Astrocyte (in vitro differentiated cells and primary cell): ENCODE data around the gene IQSEC3. TPM values are rescaled to one million over a fixed set of nuclear protein-coding genes. Genes with fewer than 3 reads are reported as not detected.

Source experiments
- DNase-seq: peaks from one replicate; pipeline ENCODE4 v3.0.0-alpha.2; 2010; ENCODE audit warnings: low read depth
- FAIRE-seq: peaks from 2 replicates; lab custom pipeline; 2011; peaks lifted over from hg19 to GRCh38; lab: Jason Lieb, UNC
- H2AFZ ChIP-seq: 2 replicates; pipeline ENCODE4 v1.6.0; 2012; ENCODE audit warnings: low read depth, low read length, inconsistent platforms
- H3K27ac ChIP-seq: 2 replicates; pipeline ENCODE4 v1.5.1; 2011; ENCODE audit warnings: low read depth, low read length, inconsistent platforms
- H3K27me3 ChIP-seq: 2 replicates; pipeline ENCODE4 v1.6.0; 2011; ENCODE audit warnings: low read length, inconsistent platforms; ENCODE audit not compliant: insufficient read depth
- H3K36me3 ChIP-seq: 2 replicates; pipeline ENCODE4 v1.5.1; 2011; ENCODE audit warnings: low read length, inconsistent platforms; ENCODE audit not compliant: insufficient read depth
- H3K4me1 ChIP-seq: 2 replicates; pipeline ENCODE4 v1.5.1; 2011; ENCODE audit warnings: low read length, inconsistent platforms; ENCODE audit not compliant: insufficient read depth
- H3K4me2 ChIP-seq: 2 replicates; pipeline ENCODE4 v1.6.0; 2012; ENCODE audit warnings: low read length, inconsistent platforms
- H3K4me3 ChIP-seq: 2 replicates; pipeline ENCODE4 v1.5.1; 2011; ENCODE audit warnings: low read depth, mild to moderate bottlenecking, low read length, inconsistent platforms; ENCODE audit not compliant: insufficient read depth
- H3K79me2 ChIP-seq: 2 replicates; pipeline ENCODE4 v1.6.0; 2012; ENCODE audit warnings: mild to moderate bottlenecking, low read length, inconsistent platforms; ENCODE audit not compliant: insufficient read depth
- H3K9ac ChIP-seq: 2 replicates; pipeline ENCODE4 v1.6.0; 2012; ENCODE audit warnings: mild to moderate bottlenecking, low read length, inconsistent platforms
- H3K9me3 ChIP-seq: 2 replicates; pipeline ENCODE4 v1.5.1; 2012; ENCODE audit warnings: low read depth, mild to moderate bottlenecking, low read length, inconsistent platforms; ENCODE audit not compliant: insufficient read depth
- H4K20me1 ChIP-seq: 2 replicates; pipeline ENCODE4 v1.6.0; 2012; ENCODE audit warnings: low read length, inconsistent platforms; ENCODE audit not compliant: insufficient read depth
- H3K27ac Mint-ChIP-seq: one replicate; pipeline ENCODE4 v1.8.0; 2021; ENCODE audit warnings: mild to moderate bottlenecking, mixed read lengths; ENCODE audit not compliant: unreplicated experiment
- H3K27me3 Mint-ChIP-seq: one replicate; pipeline ENCODE4 v1.8.0; 2021; ENCODE audit warnings: low read depth, mixed read lengths; ENCODE audit not compliant: unreplicated experiment
- H3K36me3 Mint-ChIP-seq: one replicate; pipeline ENCODE4 v1.8.0; 2021; ENCODE audit warnings: low read depth, mixed read lengths; ENCODE audit not compliant: unreplicated experiment
- H3K4me1 Mint-ChIP-seq: one replicate; pipeline ENCODE4 v1.8.0; 2021; ENCODE audit warnings: low read depth, mixed read lengths; ENCODE audit not compliant: unreplicated experiment
- H3K4me3 Mint-ChIP-seq: one replicate; pipeline ENCODE4 v1.8.0; 2021; ENCODE audit warnings: mild to moderate bottlenecking, moderate library complexity, mixed read lengths; ENCODE audit not compliant: unreplicated experiment
- H3K9me3 Mint-ChIP-seq: one replicate; pipeline ENCODE4 v1.8.0; 2021; ENCODE audit warnings: mild to moderate bottlenecking, mixed read lengths; ENCODE audit not compliant: unreplicated experiment
- EZH2 ChIP-seq: IDR thresholded peaks from 2 replicates; pipeline ENCODE4 v1.6.1; 2012; ENCODE audit warnings: mild to moderate bottlenecking, low read length, inconsistent platforms; ENCODE audit not compliant: insufficient read depth
- total RNA-seq: library from RNA; stranded (reverse); gene quantifications from 2 replicates; pipeline ENCODE4 v1.2.1, GENCODE V29; 2021
- TF ChIP-seq, protein P1 (sequence below): IDR thresholded peaks from 2 replicates; pipeline ENCODE4 v1.5.1; 2011; ENCODE audit warnings: low read depth, mild to moderate bottlenecking, inconsistent platforms, low read length, moderate library complexity; ENCODE audit not compliant: insufficient read depth

The IQSEC3 gene
- total RNA-seq, 1 donor from 2014 or later, result 0.34 TPM

DNA sequence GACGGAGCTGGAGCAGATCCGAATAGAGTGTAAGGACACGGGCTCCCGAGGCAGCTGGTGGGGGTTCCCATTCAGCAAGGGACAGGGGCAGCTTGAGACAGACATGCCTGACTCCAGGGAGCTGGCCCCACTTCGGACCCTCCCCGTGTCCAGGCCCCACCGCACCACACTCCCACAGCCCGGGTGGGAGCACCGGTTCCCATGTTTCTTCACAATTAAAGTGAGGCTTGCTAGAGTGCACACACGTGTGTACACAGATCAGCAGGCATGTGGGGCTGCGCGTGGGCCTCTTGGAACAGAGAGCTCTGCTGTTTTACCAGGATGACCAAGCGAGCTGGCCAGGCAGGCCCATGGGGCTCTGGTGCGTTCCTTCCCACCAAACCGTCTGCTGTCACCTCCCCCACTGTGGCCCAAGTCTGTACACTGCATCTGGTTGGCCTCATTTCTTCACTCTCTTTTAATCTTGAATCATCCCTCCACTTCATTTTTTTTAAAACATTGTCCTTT is 99.3 kb downstream of the IQSEC3 start:
- no peaks in the 10 kb centered on the region for H3K9me3 Mint-ChIP-seq
- Histone ChIP-seq H2AFZ (no peak overlapping the region), H3K9ac (no peak overlapping the region), H3K27ac (no peak overlapping the region), H3K4me1 (peaks cover 21% of the 10 kb centered on the region), H4K20me1 (no peaks in the 10 kb centered on the region), H3K79me2 (no peaks in the 10 kb centered on the region), H3K4me3 (no peak overlapping the region), H3K9me3 (no peaks in the 10 kb centered on the region), H3K4me2 (no peak overlapping the region), H3K36me3 (no peaks in the 10 kb centered on the region), H3K27me3 (peaks cover 3% of the 10 kb centered on the region)
- TF ChIP-seq, protein P1, sequence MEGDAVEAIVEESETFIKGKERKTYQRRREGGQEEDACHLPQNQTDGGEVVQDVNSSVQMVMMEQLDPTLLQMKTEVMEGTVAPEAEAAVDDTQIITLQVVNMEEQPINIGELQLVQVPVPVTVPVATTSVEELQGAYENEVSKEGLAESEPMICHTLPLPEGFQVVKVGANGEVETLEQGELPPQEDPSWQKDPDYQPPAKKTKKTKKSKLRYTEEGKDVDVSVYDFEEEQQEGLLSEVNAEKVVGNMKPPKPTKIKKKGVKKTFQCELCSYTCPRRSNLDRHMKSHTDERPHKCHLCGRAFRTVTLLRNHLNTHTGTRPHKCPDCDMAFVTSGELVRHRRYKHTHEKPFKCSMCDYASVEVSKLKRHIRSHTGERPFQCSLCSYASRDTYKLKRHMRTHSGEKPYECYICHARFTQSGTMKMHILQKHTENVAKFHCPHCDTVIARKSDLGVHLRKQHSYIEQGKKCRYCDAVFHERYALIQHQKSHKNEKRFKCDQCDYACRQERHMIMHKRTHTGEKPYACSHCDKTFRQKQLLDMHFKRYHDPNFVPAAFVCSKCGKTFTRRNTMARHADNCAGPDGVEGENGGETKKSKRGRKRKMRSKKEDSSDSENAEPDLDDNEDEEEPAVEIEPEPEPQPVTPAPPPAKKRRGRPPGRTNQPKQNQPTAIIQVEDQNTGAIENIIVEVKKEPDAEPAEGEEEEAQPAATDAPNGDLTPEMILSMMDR, result no peak
- no peak for TF ChIP-seq EZH2
- DNase-seq, result no peak
- H3K27me3 Mint-ChIP-seq, result peaks cover 27% of the 10 kb centered on the region
- no peaks in the 10 kb centered on the region for H3K36me3 Mint-ChIP-seq
- no peak for FAIRE-seq
- H3K27ac Mint-ChIP-seq, result no peak overlapping the region
- no peak overlapping the region for H3K4me3 Mint-ChIP-seq
- peaks cover 44% of the 10 kb centered on the region for H3K4me1 Mint-ChIP-seq

DNA sequence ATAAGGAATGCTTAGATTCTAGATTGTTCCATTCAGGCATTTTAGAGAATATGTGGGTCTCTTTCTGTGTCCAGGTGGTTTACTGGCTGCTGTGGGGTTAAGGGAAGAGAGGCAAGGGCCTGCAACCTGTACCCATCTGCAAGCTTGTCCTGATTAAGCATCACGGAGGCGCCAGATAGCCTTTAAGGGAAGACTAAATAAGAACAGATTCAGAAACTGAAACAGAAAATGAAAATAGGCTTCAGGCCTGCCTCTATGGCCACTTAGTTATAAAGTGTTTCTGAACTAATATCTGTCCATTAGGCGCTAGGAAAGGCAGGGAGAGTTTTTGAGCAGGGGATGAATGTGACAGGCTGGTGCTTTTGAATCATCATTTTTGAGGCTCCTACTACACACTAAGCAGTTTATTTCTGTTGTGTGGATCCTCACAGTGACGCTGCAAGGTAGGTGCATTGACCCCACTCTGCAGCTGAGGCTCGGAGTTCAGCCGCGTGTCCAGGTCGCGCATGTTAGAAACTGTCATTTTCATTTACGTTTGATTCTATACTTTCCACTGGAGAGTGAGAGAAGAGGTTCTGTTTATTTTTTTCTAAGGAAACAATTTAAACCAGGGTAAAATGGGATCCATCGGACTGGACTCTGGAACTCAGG is 100.0 kb downstream of the IQSEC3 start:
- Histone ChIP-seq H3K79me2 (no peaks in the 10 kb centered on the region), H3K36me3 (no peaks in the 10 kb centered on the region), H4K20me1 (no peaks in the 10 kb centered on the region), H3K27me3 (peaks cover 3% of the 10 kb centered on the region), H3K4me2 (no peak overlapping the region), H3K27ac (no peak overlapping the region), H3K9me3 (no peaks in the 10 kb centered on the region), H3K4me3 (no peak overlapping the region), H2AFZ (no peak overlapping the region), H3K9ac (no peak overlapping the region), H3K4me1 (peaks cover 21% of the 10 kb centered on the region)
- no peak overlapping the region for H3K4me3 Mint-ChIP-seq
- FAIRE-seq (no peak), DNase-seq (no peak)
- no peak overlapping the region for H3K27ac Mint-ChIP-seq
- no peak for TF ChIP-seq EZH2
- TF ChIP-seq, protein P1, result no peak
- peaks cover 23% of the 10 kb centered on the region for H3K27me3 Mint-ChIP-seq
- peaks cover 48% of the 10 kb centered on the region for H3K4me1 Mint-ChIP-seq
- H3K36me3 Mint-ChIP-seq, result no peaks in the 10 kb centered on the region
- H3K9me3 Mint-ChIP-seq, result no peaks in the 10 kb centered on the region

DNA sequence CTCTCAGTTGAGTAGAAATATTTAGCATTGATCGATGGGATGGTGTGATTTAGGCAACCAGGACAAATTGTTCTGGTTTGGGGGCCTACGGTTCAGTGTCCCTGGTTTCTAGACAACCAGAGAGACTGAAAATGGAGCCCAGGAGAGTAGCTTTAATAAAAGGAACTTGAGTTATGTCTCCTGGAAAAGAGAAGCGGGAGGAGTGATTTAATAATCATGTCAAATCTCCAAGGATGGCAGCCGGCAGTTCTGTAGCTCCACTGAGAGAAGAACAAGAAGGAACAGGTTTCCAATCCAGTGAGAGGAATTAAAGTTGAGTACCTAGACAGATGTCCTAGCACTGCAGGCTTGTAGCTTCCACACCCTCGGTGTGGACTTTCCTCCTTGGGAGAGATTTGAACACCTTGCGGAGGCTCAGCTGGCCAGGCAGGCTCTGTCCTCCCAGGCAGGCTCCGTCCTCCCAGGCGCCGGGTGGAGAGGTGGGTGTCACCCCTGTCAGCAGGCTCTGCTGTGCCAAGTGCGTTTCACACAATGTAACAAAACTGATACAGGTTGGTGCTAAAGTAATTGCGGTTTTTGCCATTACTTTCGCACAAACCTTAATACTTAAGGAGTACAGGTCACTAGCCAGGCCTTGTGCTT is 101.5 kb downstream of the IQSEC3 start:
- no peak overlapping the region for H3K4me3 ChIP-seq
- H3K4me2 ChIP-seq, result no peak overlapping the region
- H3K79me2 ChIP-seq, result no peaks in the 10 kb centered on the region
- peaks cover 20% of the 10 kb centered on the region for H3K27me3 Mint-ChIP-seq
- H3K4me1 ChIP-seq, result peaks cover 21% of the 10 kb centered on the region
- no peak for TF ChIP-seq EZH2
- TF ChIP-seq, protein P1, result no peak
- H3K9me3 Mint-ChIP-seq, result no peaks in the 10 kb centered on the region
- no peak overlapping the region for H3K27ac ChIP-seq
- H3K36me3 ChIP-seq, result no peaks in the 10 kb centered on the region
- FAIRE-seq, result no peak
- H3K4me3 Mint-ChIP-seq, result no peak overlapping the region
- H3K27ac Mint-ChIP-seq, result peak overlapping the region; percentile 69
- peaks cover 56% of the 10 kb centered on the region for H3K4me1 Mint-ChIP-seq
- H3K9me3 ChIP-seq, result no peaks in the 10 kb centered on the region
- H3K9ac ChIP-seq, result no peak overlapping the region
- H3K27me3 ChIP-seq, result no peaks in the 10 kb centered on the region
- DNase-seq, result no peak
- H3K36me3 Mint-ChIP-seq, result no peaks in the 10 kb centered on the region
- H4K20me1 ChIP-seq, result no peaks in the 10 kb centered on the region
- no peak overlapping the region for H2AFZ ChIP-seq
